ENCODE results near the gene URGCP. TPM values are rescaled to one million over a fixed set of nuclear protein-coding genes. Genes with fewer than 3 reads are reported as not detected.

The URGCP gene
- total RNA-seq = 20.6 TPM

- ATAC-seq = peak; percentile 65
Measured at GRCh38 chr7:43906331-43907010, at the start of gene URGCP. TSS of gene URGCP (minus strand) at chr7:43906596. CDS start at chr7:43906575, 21 bp downstream.

GRCh38 chr7:43956027-43956426 lies 49.6 kb upstream of the URGCP start:
- no peak for ATAC-seq

GRCh38 chr7:43954524-43955228 lies 48.3 kb upstream of the URGCP start:
- ATAC-seq = peak; percentile 54

GRCh38 chr7:43953071-43953470 lies 46.7 kb upstream of the URGCP start:
- ATAC-seq = no peak

- ATAC-seq = no peak
Measured at GRCh38 chr7:43952028-43952427, 45.6 kb upstream of the URGCP start.

GRCh38 chr7:43944286-43944685 lies 37.9 kb upstream of the URGCP start:
- ATAC-seq = no peak

GRCh38 chr7:43943417-43944187 lies 37.2 kb upstream of the URGCP start:
- ATAC-seq = peak; percentile 86

GRCh38 chr7:43942997-43943396 lies 36.6 kb upstream of the URGCP start:
- ATAC-seq = peak; percentile 18

- no peak for ATAC-seq
Measured at GRCh38 chr7:43942250-43942649, 35.9 kb upstream of the URGCP start.

GRCh38 chr7:43938892-43939482 lies 32.6 kb upstream of the URGCP start:
- no peak for ATAC-seq

- no peak for ATAC-seq
Measured at GRCh38 chr7:43937444-43937843, 31.0 kb upstream of the URGCP start.

GRCh38 chr7:43933902-43934560 lies 27.6 kb upstream of the URGCP start:
- no peak for ATAC-seq

GRCh38 chr7:43931346-43931745 lies 24.9 kb upstream of the URGCP start:
- ATAC-seq = no peak

GRCh38 chr7:43929529-43930457 lies 23.4 kb upstream of the URGCP start:
- no peak for ATAC-seq

- no peak for ATAC-seq
Measured at GRCh38 chr7:43927810-43928209, 21.4 kb upstream of the URGCP start.

- ATAC-seq = no peak
Measured at GRCh38 chr7:43926798-43927123, 20.4 kb upstream of the URGCP start.

GRCh38 chr7:43925984-43926797 lies 19.8 kb upstream of the URGCP start, which contains the start of gene UBE2D4:
TSS of gene UBE2D4 (plus strand) at chr7:43926436. CDS start at chr7:43926533, 97 bp downstream.
- ATAC-seq = peak; percentile 97

GRCh38 chr7:43922726-43923125 lies 16.3 kb upstream of the URGCP start:
- no peak for ATAC-seq

- ATAC-seq = no peak
Measured at GRCh38 chr7:43921423-43921822, 15.0 kb upstream of the URGCP start.

GRCh38 chr7:43915907-43916306 lies 9.5 kb upstream of the URGCP start:
- ATAC-seq = no peak

GRCh38 chr7:43914795-43915194 lies 8.4 kb upstream of the URGCP start:
- ATAC-seq = no peak

Measured in esophagus mucosa (tissue), 1 donor.